ENCODE data around the gene TARBP2. TPM values are rescaled to one million over a fixed set of nuclear protein-coding genes. Genes with fewer than 3 reads are reported as not detected.

TARBP2 gene
- total and polyA plus RNA-seq, 9 donors, result 9.8 to 25.6 (median 20.6) TPM

GRCh38 chr12:53485955-53486735, 14.9 kb upstream of the TARBP2 start:
- Histone ChIP-seq H3K4me3 (no peak overlapping the region), H3K9me3 (no peaks in the 10 kb centered on the region), H3K27me3 (no peaks in the 10 kb centered on the region), H3K36me3 (no peaks in the 10 kb centered on the region), H3K4me1 (ENCODE audit: insufficient read depth) (no peaks in the 10 kb centered on the region), H3K27ac (peak overlapping the region in 1 of 2 donors; percentile 20)
- intact Hi-C loops (cut with DNase I), result loop anchor here in 1 of 4 donors (5.0 kb wide), 1 partner anchor 34 kb away; the partner anchor contains the start of gene PCBP2
- peak in 1 of 5 donors; percentile 20 for DNase-seq
- WGBS, 3 donors, result 92 to 95% (median 94%) methylated on average over 7 to 10 of the region's 10 CpGs
- no peak for TF ChIP-seq EP300 (IDR thresholded peaks at IDR 0.05)
- TF ChIP-seq POLR2A (IDR thresholded peaks at IDR 0.05), result no peak
- no peak for TF ChIP-seq CTCF (IDR thresholded peaks at IDR 0.05)

- peak in 2 of 5 donors; percentile 24 to 40 for DNase-seq
Measured at GRCh38 chr12:53486736-53487487, 14.2 kb upstream of the TARBP2 start.

GRCh38 chr12:53489242-53489864, 11.7 kb upstream of the TARBP2 start:
- H3K27ac ChIP-seq, result no peak overlapping the region
- DNase-seq, result no peak
- H3K36me3 ChIP-seq, result no peaks in the 10 kb centered on the region
- no peaks in the 10 kb centered on the region for H3K27me3 ChIP-seq
- no peak overlapping the region for H3K4me3 ChIP-seq
- 95 to 98% (median 96%) methylated on average over 5 of the region's 5 CpGs for WGBS, 3 donors
- H3K4me1 ChIP-seq (ENCODE audit: insufficient read depth), result peaks cover 4% of the 10 kb centered on the region
- H3K9me3 ChIP-seq, result no peaks in the 10 kb centered on the region
- no peak for TF ChIP-seq POLR2A (IDR thresholded peaks at IDR 0.05)
- intact Hi-C loops (cut with DNase I), result loop anchor here in 1 of 4 donors (5.0 kb wide), 1 partner anchor 37 kb away; the partner anchor contains the start of gene PCBP2

More at GRCh38 chr12:53486736-53487487, 14.2 kb upstream of the TARBP2 start:
- H3K4me3 ChIP-seq, result no peak overlapping the region
- 74 to 77% (median 76%) methylated on average over 17 of the region's 17 CpGs for WGBS, 3 donors
- intact Hi-C loops (cut with DNase I), result loop anchor here in 1 of 4 donors (5.0 kb wide), 1 partner anchor 35 kb away; the partner anchor contains the start of gene PCBP2
- H3K27me3 ChIP-seq, result no peaks in the 10 kb centered on the region
- H3K9me3 ChIP-seq, result no peaks in the 10 kb centered on the region
- H3K4me1 ChIP-seq (ENCODE audit: insufficient read depth), result no peaks in the 10 kb centered on the region
- H3K27ac ChIP-seq, result no peak overlapping the region
- no peaks in the 10 kb centered on the region for H3K36me3 ChIP-seq
- TF ChIP-seq EP300 (IDR thresholded peaks at IDR 0.05) (no peak), POLR2A (IDR thresholded peaks at IDR 0.05) (no peak), CTCF (IDR thresholded peaks at IDR 0.05) (no peak)

GRCh38 chr12:53492188-53492587, 8.9 kb upstream of the TARBP2 start:
- no peaks in the 10 kb centered on the region for H3K27me3 ChIP-seq
- peak overlapping the region in 1 of 2 donors; percentile 76 for H3K27ac ChIP-seq
- H3K9me3 ChIP-seq, result no peaks in the 10 kb centered on the region
- no peaks in the 10 kb centered on the region for H3K36me3 ChIP-seq
- 37 to 52% (median 47%) methylated on average over 20 of the region's 20 CpGs for WGBS, 3 donors
- H3K4me1 ChIP-seq (ENCODE audit: insufficient read depth), result peaks cover 9% of the 10 kb centered on the region
- intact Hi-C loops (cut with DNase I), result no loop called here
- TF ChIP-seq EP300 (IDR thresholded peaks at IDR 0.05) (no peak), CTCF (IDR thresholded peaks at IDR 0.05) (no peak), POLR2A (IDR thresholded peaks at IDR 0.05) (no peak)
- peak overlapping the region; percentile 59 for H3K4me3 ChIP-seq
- DNase-seq, result peak in 2 of 5 donors; percentile 47 to 53
